Activated naive CD8-positive, alpha-beta T cell treated with anti-CD3 and anti-CD28 coated beads for 36 hours (primary cell): ENCODE data around the gene SLC4A7. TPM values are rescaled to one million over a fixed set of nuclear protein-coding genes. Genes with fewer than 3 reads are reported as not detected.

ENCODE experiments used
- DNase-seq: peaks from one replicate; pipeline ENCODE4 v3.0.0; 2021
- H3K27ac Mint-ChIP-seq: one replicate; pipeline ENCODE4 v1.8.0; 2022; ENCODE audit warnings: mild to moderate bottlenecking, moderate library complexity, mixed read lengths
- H3K27me3 Mint-ChIP-seq: one replicate; pipeline ENCODE4 v1.8.0; 2022; ENCODE audit warnings: mild to moderate bottlenecking, mixed read lengths
- H3K36me3 Mint-ChIP-seq: one replicate; pipeline ENCODE4 v1.8.0; 2021; ENCODE audit warnings: mild to moderate bottlenecking, mixed read lengths
- H3K4me1 Mint-ChIP-seq: one replicate; pipeline ENCODE4 v1.8.0; 2021; ENCODE audit warnings: mixed read lengths
- H3K4me3 Mint-ChIP-seq: one replicate; pipeline ENCODE4 v1.8.0; 2022; ENCODE audit warnings: mild to moderate bottlenecking, moderate library complexity, mixed read lengths
- H3K9me3 Mint-ChIP-seq: one replicate; pipeline ENCODE4 v1.8.0; 2022; ENCODE audit warnings: mixed read lengths
- total RNA-seq, 2 experiments: library from RNA; stranded (reverse); gene quantifications; one replicate each; pipeline ENCODE4 v1.2.3, GENCODE V29; 2021

SLC4A7 gene
- total RNA-seq, 2 experiments from 2014 or later = 41.8 to 45.7 TPM

DNA sequence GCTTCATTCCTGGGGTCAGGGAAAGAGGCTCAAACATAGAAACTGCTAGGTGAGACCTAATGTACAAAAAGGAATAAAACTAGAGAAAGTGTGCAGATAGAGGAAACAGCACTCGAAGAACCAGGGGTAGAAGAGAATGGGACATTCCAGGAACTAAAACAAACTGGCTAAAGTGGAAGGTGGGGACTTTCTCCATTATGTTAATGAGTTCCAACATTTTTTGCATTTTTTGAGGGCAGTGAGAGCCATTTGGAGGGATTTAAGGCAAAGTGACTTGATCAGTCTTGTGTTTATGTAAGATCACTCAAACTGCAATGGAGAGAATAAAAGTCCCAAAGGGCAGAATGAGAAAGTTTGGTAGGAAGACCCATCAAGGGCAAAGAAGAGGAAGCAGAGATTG, 20.6 kb upstream of the SLC4A7 start:
- Mint-ChIP-seq H3K4me3 (no peak overlapping the region), H3K36me3 (no peaks in the 10 kb centered on the region), H3K27me3 (no peaks in the 10 kb centered on the region), H3K9me3 (no peaks in the 10 kb centered on the region), H3K4me1 (no peaks in the 10 kb centered on the region), H3K27ac (no peak overlapping the region)
- no peak for DNase-seq

DNA sequence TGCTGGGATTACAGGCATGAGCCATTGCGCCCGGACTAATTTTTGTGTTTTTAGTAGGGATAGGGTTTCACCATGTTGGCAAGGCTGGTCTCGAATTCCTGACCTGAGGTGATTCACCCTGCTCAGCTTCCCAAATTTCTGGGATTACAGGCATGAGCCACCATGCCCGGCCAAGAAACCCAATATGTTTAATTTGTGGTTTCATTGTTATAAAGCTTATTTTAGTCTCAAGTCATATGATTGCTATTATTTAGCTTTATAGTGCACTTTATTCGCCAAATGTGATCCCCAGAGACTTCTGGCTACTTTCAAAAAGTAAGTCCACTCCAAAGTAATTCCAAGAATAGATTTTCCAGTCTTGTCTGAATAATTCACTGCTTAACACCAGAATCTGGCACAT, 19.3 kb upstream of the SLC4A7 start:
- H3K36me3 Mint-ChIP-seq = no peaks in the 10 kb centered on the region
- no peaks in the 10 kb centered on the region for H3K4me1 Mint-ChIP-seq

DNA sequence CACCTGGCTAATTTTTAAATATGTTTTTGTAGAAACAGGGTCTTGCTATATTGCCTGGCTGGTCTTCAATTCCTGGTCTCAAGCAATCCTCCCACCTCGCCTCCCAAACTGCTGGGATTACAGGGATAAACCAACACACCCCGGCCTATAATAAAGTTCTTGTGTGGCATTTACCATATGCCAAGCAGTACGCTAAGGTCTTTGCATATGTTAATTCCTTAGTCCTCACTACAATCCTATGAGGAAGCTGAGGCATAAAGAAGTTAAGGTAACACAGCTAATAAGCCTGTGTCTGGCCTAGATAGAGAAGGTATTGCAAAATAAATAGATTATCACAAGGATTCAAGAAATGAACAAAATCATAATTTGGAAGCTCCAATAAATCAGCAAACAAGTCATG, 17.6 kb upstream of the SLC4A7 start:
- no peaks in the 10 kb centered on the region for H3K27me3 Mint-ChIP-seq
- H3K36me3 Mint-ChIP-seq = no peaks in the 10 kb centered on the region
- DNase-seq = no peak
- peaks cover under 1% of the 10 kb centered on the region for H3K4me1 Mint-ChIP-seq
- H3K9me3 Mint-ChIP-seq = no peaks in the 10 kb centered on the region
- no peak overlapping the region for H3K27ac Mint-ChIP-seq
- no peak overlapping the region for H3K4me3 Mint-ChIP-seq

More for the DNA sequence above, 19.3 kb upstream of the SLC4A7 start:
- Mint-ChIP-seq H3K4me3 (no peak overlapping the region), H3K9me3 (no peaks in the 10 kb centered on the region), H3K27me3 (no peaks in the 10 kb centered on the region), H3K27ac (no peak overlapping the region)
- DNase-seq = no peak

DNA sequence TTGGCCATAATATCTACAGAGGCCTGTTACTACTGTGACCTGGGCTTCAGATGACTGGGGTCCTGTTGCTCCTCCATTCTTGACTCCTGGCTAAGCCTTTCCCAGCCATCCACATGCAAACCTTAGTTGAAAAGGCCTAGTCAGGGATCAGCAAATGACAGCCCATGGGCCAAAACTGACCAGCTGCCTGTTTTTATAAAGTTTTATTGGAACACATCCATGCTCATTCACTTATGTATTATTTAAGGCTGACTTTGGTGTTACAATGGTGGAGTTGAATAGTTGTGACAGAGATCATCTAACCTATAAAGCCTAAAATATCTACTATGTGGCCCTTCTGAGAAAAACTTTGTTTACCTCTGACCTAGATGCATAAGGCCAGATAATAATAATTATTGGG, 16.8 kb upstream of the SLC4A7 start:
- peaks cover 5% of the 10 kb centered on the region for H3K4me1 Mint-ChIP-seq
- H3K36me3 Mint-ChIP-seq = no peaks in the 10 kb centered on the region
- H3K9me3 Mint-ChIP-seq = no peaks in the 10 kb centered on the region
- H3K4me3 Mint-ChIP-seq = no peak overlapping the region
- no peak overlapping the region for H3K27ac Mint-ChIP-seq
- DNase-seq = no peak
- H3K27me3 Mint-ChIP-seq = no peaks in the 10 kb centered on the region

DNA sequence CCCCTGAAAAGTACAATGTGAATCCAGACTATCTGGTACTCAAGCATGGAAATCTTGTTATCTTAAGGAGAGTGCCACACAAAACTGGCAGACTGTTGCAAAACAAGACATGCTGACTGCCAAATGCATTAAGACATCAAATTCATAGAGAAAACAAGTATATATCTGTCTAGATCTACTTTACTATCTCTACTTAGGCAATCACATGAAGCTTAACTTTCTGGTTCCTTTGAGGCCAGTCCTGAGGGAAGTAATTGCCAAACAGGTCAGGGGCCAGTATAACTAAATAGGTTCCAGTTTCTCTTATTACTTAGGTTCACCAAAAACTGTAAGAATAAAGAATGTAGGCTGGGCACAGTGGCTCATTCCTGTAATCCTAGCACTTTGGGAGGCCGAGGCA, 15.9 kb upstream of the SLC4A7 start:
- Mint-ChIP-seq H3K27me3 (no peaks in the 10 kb centered on the region), H3K4me1 (peaks cover 5% of the 10 kb centered on the region), H3K36me3 (no peaks in the 10 kb centered on the region), H3K4me3 (no peak overlapping the region), H3K9me3 (no peaks in the 10 kb centered on the region), H3K27ac (no peak overlapping the region)
- DNase-seq = no peak

DNA sequence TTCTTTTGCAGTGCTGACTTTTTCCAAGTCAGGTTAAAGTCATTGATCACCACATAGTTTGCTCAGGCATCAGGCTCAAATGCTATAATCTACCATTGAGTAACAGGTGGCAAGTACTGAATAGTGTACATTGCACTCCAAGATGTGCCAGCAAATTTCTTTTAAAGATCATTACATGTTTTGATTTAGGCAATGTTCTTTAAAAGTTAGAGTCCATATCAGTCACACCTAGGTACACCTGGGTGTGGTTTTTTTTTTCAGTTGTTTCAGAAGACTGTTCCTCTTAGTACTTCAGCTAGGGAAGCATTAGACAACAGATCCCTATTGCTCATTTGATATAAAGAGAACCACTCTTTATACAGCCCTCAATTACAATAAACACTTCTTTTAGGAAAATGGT, 10.6 kb upstream of the SLC4A7 start:
- Mint-ChIP-seq H3K4me3 (no peak overlapping the region), H3K9me3 (no peaks in the 10 kb centered on the region), H3K4me1 (peaks cover 5% of the 10 kb centered on the region), H3K27me3 (no peaks in the 10 kb centered on the region), H3K27ac (no peak overlapping the region), H3K36me3 (no peaks in the 10 kb centered on the region)
- DNase-seq = no peak

DNA sequence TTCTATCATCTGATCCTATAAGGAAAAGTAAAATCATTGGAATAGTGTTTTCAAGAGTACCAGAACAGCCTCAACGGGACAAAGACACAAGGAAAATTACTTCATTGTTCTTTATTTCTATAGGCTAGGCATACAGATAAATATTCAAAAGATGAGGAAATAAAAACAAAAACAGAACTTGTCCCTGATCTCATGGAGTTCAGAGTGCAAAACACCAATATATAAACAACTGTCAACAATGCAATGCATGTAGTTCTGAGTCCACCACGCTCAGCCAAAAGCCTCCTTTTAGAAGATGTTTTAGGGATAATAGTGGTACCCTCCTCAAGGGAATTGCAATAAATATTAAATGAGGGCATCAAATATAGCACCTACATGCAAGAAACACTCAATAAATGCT, 4.6 kb upstream of the SLC4A7 start:
- Mint-ChIP-seq H3K9me3 (no peaks in the 10 kb centered on the region), H3K4me1 (no peaks in the 10 kb centered on the region), H3K27ac (no peak overlapping the region), H3K27me3 (no peaks in the 10 kb centered on the region), H3K4me3 (no peak overlapping the region), H3K36me3 (no peaks in the 10 kb centered on the region)
- no peak for DNase-seq

DNA sequence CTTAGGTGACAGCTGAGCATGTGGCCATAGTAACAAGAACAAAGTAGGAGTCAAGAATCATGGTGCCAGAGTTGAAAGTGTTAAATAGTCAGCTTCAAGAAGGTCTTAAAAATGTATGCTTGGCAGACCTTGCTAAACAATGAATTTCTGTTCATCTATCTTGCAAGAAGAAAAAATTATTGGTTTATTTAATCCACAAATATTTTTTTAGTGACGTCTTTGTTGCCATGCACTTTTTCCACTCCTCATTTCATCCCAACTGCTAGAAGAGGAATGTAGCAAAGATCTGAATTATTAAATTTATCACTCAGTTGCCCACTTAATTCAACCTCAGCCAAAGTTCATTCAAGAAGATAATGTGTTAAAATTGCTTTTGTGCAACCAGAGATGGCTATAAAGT, 3.2 kb upstream of the SLC4A7 start:
- H3K9me3 Mint-ChIP-seq = no peaks in the 10 kb centered on the region

DNA sequence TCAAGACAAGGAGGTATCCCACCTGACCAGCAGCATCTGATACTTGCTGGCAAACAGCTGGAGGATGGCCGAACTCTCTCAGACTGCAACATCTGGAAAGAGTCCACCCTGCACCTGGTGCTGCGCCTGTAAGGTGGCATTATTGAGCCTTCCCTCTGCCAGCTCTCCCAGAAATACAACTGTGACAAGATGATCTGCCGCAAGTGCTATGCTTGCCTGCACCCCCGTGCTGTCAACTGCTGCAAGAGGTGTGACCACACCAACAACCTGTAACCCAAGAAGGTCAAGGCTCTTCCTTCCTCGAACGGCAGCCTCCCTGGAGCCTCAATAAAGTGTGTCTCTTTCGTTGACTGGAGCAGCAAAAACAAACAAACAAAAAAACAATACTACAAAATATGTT, 2.2 kb upstream of the SLC4A7 start:
- peaks cover 10% of the 10 kb centered on the region for H3K36me3 Mint-ChIP-seq
- no peak overlapping the region for H3K27ac Mint-ChIP-seq
- H3K4me3 Mint-ChIP-seq = no peak overlapping the region

More for the DNA sequence above, 3.2 kb upstream of the SLC4A7 start:
- Mint-ChIP-seq H3K4me3 (no peak overlapping the region), H3K27me3 (no peaks in the 10 kb centered on the region), H3K27ac (no peak overlapping the region), H3K4me1 (peaks cover 5% of the 10 kb centered on the region), H3K36me3 (peaks cover 6% of the 10 kb centered on the region)
- DNase-seq = no peak

DNA sequence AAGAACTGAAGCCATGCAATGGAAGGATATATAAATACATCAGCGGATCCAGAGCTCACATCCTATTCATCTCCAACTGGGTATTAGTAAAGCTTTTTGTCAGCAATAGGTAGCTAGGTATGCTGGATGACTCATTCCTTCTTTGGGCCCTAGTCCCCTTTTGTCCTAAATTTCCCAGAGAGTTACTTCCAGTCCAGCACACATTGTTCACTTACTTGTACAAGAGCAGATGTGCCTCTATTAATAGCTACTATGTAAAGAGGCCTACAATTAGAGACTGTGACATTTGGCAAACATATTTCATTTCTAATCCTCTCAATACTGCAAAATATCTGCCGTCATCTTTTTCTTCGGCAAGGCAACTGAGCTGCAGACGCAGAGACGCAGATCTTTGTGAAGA, 1.7 kb upstream of the SLC4A7 start:
- Mint-ChIP-seq H3K4me3 (no peak overlapping the region), H3K27me3 (no peaks in the 10 kb centered on the region), H3K36me3 (peaks cover 15% of the 10 kb centered on the region), H3K4me1 (peaks cover 17% of the 10 kb centered on the region), H3K9me3 (no peaks in the 10 kb centered on the region), H3K27ac (no peak overlapping the region)
- no peak for DNase-seq

More for the DNA sequence above, 2.2 kb upstream of the SLC4A7 start:
- DNase-seq = no peak
- Mint-ChIP-seq H3K27me3 (no peaks in the 10 kb centered on the region), H3K4me1 (peaks cover 12% of the 10 kb centered on the region), H3K9me3 (no peaks in the 10 kb centered on the region)

DNA sequence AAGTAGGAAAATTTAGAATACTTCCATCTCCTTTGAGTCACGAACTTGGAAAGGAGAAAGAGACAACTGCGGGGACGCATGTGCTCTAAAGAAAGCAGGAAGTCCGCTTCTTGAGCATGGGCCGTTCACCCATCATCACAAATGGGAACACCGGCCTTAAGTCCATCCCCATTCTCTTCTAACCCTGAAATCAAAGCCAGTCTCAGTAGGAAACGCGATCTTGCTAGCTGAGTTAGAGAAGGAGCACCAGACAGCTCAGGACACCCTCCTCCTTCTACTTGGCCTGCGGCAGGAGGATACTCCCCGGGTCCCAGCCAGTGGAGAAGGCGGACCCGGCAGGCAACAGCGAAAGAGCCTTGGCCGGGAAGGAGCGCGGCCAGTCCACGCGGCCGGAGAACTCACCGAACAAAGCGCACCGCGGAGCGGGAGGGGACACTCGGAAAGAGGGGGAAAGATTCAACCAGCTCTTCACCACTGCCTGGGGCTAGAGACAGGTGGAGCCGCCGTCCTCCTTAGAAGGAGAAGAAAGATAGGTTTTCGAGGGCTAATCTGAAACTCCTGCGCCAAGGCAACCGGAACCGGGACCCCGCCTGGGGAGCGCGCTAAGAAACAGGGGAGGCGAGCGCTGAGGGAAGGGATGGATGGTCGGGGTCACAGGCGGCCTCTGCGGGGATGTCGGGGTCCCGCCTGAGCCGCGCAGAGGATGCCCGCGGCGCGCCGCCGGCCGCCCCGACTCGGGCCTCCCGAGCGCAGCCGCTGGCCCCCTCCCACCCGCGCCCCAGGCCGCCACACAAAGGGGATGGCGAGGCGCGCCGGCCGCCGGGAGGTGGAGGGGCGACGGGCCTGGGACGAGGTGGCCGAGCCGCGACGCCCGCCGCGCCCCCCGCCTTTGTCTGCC, 818 bp downstream of the SLC4A7 start:
- H3K4me1 Mint-ChIP-seq = peaks cover 38% of the 10 kb centered on the region
- peak overlapping the region; percentile 95 for H3K27ac Mint-ChIP-seq
- peaks cover 31% of the 10 kb centered on the region for H3K36me3 Mint-ChIP-seq
- peak overlapping the region; percentile 99 for H3K4me3 Mint-ChIP-seq
- H3K27me3 Mint-ChIP-seq = no peaks in the 10 kb centered on the region
- no peaks in the 10 kb centered on the region for H3K9me3 Mint-ChIP-seq
- DNase-seq = peak; percentile 32

DNA sequence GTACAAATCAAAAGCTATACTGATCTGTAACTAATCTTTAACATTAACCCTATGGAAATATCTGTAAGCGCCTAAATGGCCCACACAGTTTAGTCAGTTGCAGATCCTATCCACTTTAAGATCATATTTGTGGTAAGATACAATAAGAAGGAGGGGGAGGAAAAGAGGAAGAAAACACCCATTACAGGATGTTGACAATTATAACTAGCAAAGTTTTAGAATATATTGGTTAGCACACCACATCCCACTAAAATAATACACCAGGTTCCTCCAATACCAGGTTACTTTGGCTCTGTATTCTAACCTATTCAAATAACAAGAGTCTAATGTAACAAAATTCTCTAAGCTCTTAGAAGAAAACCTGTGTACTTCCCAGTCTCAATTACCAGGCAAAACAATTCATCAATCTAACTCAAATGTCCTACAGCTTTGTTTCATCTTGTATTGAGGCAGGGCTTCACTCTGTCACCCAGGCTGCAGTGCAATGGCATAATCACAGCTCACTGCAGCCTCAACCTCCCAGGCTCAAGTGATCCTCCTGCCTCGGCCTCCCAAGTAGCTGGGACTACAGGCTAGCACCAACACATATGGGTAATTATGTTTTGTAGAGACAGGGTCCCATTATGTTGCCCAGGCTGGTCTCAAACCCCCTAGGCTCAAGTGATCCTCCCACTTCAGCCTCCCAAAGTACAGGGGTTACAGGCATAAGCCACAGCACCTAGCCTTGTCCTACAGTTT, 4.2 kb downstream of the SLC4A7 start:
- Mint-ChIP-seq H3K27me3 (no peaks in the 10 kb centered on the region), H3K9me3 (peaks cover 10% of the 10 kb centered on the region), H3K36me3 (peaks cover 59% of the 10 kb centered on the region), H3K27ac (peak overlapping the region; percentile 4), H3K4me3 (no peak overlapping the region), H3K4me1 (peaks cover 45% of the 10 kb centered on the region)
- no peak for DNase-seq

DNA sequence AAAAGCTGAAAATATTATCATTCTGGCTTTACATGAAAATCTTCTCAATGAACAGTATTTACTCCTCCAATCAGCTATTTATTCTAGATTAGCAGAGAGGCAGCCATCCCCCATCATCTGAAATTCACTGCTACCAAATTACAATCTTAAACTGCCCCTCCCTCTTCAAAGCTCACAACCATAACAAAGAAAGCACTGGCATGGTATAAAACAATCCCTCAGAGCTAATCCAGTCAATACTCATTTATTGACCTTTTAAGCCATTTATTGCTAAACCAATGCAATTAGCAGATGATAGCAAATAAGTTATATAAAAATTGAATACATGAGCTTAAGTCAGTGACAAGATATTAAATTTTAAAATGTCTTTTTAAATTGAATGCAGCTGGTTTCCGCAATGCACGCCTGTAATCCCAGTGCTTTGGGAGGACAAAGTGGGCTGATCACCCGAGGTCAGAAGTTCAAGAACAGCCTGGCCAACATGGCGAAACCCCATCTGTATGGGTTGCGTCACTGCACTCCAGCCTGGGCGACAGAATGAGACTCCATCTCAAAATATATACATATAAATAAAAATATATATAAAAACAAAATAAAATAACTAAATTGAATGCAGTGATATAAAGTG, 12.1 kb downstream of the SLC4A7 start:
- H3K4me1 Mint-ChIP-seq = peaks cover 19% of the 10 kb centered on the region
- H3K27me3 Mint-ChIP-seq = no peaks in the 10 kb centered on the region
- DNase-seq = no peak
- H3K27ac Mint-ChIP-seq = no peak overlapping the region
- peaks cover 29% of the 10 kb centered on the region for H3K36me3 Mint-ChIP-seq
- peaks cover 7% of the 10 kb centered on the region for H3K9me3 Mint-ChIP-seq
- H3K4me3 Mint-ChIP-seq = no peak overlapping the region

DNA sequence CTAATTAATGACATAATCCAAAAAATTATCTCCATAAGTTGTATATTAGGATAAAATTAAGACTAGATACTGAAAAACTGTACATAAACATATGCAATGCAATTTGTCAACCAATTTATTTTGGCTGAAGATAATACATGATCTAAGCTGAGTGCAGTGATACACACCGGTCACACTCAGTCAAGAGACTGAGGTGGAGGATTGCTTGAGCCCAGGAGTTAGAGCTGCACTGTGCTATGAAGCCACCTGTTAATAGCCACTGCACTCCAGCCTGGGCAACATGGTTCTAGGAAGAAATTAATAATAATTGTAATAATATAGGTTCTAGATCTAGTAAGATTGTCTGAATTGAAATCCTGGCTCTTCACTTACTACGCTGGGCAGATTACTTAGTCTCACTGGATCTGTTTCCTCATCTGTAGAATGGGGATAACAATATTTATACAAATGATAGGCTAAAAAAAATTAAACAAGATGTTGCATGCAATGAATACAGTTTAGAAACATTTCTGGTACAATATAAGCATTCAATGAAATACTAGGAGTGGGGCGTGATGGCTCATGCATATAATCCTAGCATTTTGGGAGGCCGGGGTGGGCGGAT, 15.8 kb downstream of the SLC4A7 start:
- Mint-ChIP-seq H3K27me3 (no peaks in the 10 kb centered on the region), H3K4me3 (no peak overlapping the region), H3K27ac (no peak overlapping the region), H3K36me3 (peaks cover 9% of the 10 kb centered on the region), H3K4me1 (peaks cover 8% of the 10 kb centered on the region), H3K9me3 (no peaks in the 10 kb centered on the region)
- no peak for DNase-seq

DNA sequence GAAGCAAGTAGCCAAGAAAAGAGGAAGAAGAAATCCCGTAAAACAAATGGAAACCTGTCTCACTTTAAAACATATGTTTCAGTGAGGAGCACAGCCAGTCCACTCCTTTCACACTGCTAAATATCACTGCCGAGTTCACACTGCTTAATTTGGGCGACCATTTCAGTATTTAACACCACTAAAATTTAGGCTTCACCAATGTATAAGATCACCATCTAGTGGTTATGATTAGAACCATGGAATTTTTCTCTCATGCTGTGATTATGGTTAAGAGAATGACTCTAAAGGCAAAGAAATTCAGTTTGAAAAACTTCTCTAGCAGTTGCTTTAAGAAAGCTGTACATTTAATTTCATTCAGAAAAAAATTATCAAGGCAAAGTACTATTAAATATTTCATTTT, 16.6 kb downstream of the SLC4A7 start:
- Mint-ChIP-seq H3K27ac (no peak overlapping the region), H3K4me3 (no peak overlapping the region)

More for the DNA sequence above, 16.6 kb downstream of the SLC4A7 start:
- H3K9me3 Mint-ChIP-seq = no peaks in the 10 kb centered on the region
- no peak for DNase-seq
- H3K36me3 Mint-ChIP-seq = peaks cover 10% of the 10 kb centered on the region
- H3K4me1 Mint-ChIP-seq = peaks cover 7% of the 10 kb centered on the region
- no peaks in the 10 kb centered on the region for H3K27me3 Mint-ChIP-seq
